Activated CD4-positive, CD25-positive, alpha-beta regulatory T cell treated with anti-CD3 and anti-CD28 coated beads, Interleukin-2, amount 50 U/mL, for 72 hours (primary cell): ENCODE measurements around the gene INSL3.

Source experiments
- DNase-seq: peaks from one replicate; pipeline ENCODE4 v3.0.0; 2021

INSL3 gene

GRCh38 chr19:17821190-17821589 lies at the start of gene INSL3:
INSL3 (minus strand) TSS chr19:17821519; CDS start chr19:17821506, 13 bp downstream.
- DNase-seq, result no peak

GRCh38 chr19:17869114-17869608 lies 47.8 kb upstream of the INSL3 start:
- no peak for DNase-seq

GRCh38 chr19:17868669-17869068 lies 47.4 kb upstream of the INSL3 start:
- DNase-seq, result no peak

GRCh38 chr19:17866964-17867486 lies 45.7 kb upstream of the INSL3 start:
- no peak for DNase-seq

- no peak for DNase-seq
Measured at GRCh38 chr19:17866312-17866963, 45.1 kb upstream of the INSL3 start.

GRCh38 chr19:17865364-17866311 lies 44.3 kb upstream of the INSL3 start:
- DNase-seq, result no peak

- no peak for DNase-seq
Measured at GRCh38 chr19:17863520-17864182, 42.3 kb upstream of the INSL3 start.

GRCh38 chr19:17862711-17863519 lies 41.6 kb upstream of the INSL3 start:
- DNase-seq, result no peak

GRCh38 chr19:17861542-17862402 lies 40.5 kb upstream of the INSL3 start:
- DNase-seq, result no peak

GRCh38 chr19:17860993-17861360 lies 39.7 kb upstream of the INSL3 start:
- DNase-seq, result no peak

GRCh38 chr19:17860331-17860992 lies 39.1 kb upstream of the INSL3 start:
- no peak for DNase-seq

GRCh38 chr19:17859533-17860330 lies 38.4 kb upstream of the INSL3 start, which contains the start of gene RPL18A:
RPL18A (plus strand) TSS chr19:17859910; CDS start chr19:17859957, 47 bp downstream.
- peak; percentile 94 for DNase-seq

- DNase-seq, result peak; percentile 97
Measured at GRCh38 chr19:17855280-17856152, 34.2 kb upstream of the INSL3 start.

- DNase-seq, result no peak
Measured at GRCh38 chr19:17854061-17854460, 32.7 kb upstream of the INSL3 start.

GRCh38 chr19:17848595-17849292 lies 27.4 kb upstream of the INSL3 start:
- DNase-seq, result no peak

GRCh38 chr19:17847538-17848366 lies 26.4 kb upstream of the INSL3 start, which contains the start of gene JAK3:
JAK3 (minus strand) TSS chr19:17847982; CDS start chr19:17844417, 3,565 bp downstream.
- DNase-seq, result peak; percentile 78

- DNase-seq, result no peak
Measured at GRCh38 chr19:17846146-17846545, 24.8 kb upstream of the INSL3 start.
